Measurements from ENCODE around the gene PRTN3. TPM values are rescaled to one million over a fixed set of nuclear protein-coding genes. Genes with fewer than 3 reads are reported as not detected.

PRTN3 gene
- polyA plus RNA-seq, 10 donors, result 0.89 to 6.4 (median 2.2) TPM

- peak in 1 of 3 donors; percentile 74 for DNase-seq
Observed at GRCh38 chr19:801861-802497, 38.8 kb upstream of the PRTN3 start.

- peak in 1 of 3 donors; percentile 77 for DNase-seq
Observed at GRCh38 chr19:802498-803098, 38.2 kb upstream of the PRTN3 start.

- peak in 1 of 3 donors; percentile 23 for DNase-seq
Observed at GRCh38 chr19:803099-803561, 37.7 kb upstream of the PRTN3 start.

DNA sequence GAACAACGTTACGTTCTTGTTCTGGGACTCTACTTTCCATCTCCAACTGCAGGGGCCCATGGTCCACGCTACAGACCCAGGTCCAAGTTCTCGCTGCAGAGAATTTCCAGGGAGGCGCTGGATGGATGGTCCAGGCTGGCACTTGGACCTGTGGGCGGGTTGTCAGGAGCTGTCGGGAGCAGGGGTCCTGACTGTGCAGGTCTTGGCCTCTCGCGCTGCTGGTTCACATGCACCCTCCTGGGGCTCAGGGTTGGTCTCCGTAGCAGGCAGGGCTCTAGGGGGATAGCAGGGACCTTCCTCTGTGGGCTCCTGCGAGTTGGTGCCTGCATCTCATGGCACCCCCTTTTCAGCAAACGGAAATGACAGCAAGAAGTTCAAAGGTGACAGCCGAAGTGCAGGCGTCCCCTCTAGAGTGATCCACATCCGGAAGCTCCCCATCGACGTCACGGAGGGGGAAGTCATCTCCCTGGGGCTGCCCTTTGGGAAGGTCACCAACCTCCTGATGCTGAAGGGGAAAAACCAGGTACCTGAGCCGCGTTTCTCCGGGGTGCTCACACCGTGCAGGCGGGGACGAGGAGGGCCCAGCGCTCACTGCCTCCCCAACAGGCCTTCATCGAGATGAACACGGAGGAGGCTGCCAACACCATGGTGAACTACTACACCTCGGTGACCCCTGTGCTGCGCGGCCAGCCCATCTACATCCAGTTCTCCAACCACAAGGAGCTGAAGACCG lies 36.9 kb upstream of the PRTN3 start:
- DNase-seq, result peak in 1 of 3 donors; percentile 5

GRCh38 chr19:804419-805165 lies 36.2 kb upstream of the PRTN3 start:
- DNase-seq, result peak in 1 of 3 donors; percentile 2

GRCh38 chr19:805166-805551 lies 35.6 kb upstream of the PRTN3 start:
- DNase-seq, result no peak

- DNase-seq, result no peak
Observed at GRCh38 chr19:805600-806550, 34.9 kb upstream of the PRTN3 start.

GRCh38 chr19:806815-807421 lies 33.9 kb upstream of the PRTN3 start:
- DNase-seq, result no peak

- no peak for DNase-seq
Observed at GRCh38 chr19:807627-808422, 33.0 kb upstream of the PRTN3 start.

- no peak for DNase-seq
Observed at GRCh38 chr19:808423-808775, 32.4 kb upstream of the PRTN3 start.

DNA sequence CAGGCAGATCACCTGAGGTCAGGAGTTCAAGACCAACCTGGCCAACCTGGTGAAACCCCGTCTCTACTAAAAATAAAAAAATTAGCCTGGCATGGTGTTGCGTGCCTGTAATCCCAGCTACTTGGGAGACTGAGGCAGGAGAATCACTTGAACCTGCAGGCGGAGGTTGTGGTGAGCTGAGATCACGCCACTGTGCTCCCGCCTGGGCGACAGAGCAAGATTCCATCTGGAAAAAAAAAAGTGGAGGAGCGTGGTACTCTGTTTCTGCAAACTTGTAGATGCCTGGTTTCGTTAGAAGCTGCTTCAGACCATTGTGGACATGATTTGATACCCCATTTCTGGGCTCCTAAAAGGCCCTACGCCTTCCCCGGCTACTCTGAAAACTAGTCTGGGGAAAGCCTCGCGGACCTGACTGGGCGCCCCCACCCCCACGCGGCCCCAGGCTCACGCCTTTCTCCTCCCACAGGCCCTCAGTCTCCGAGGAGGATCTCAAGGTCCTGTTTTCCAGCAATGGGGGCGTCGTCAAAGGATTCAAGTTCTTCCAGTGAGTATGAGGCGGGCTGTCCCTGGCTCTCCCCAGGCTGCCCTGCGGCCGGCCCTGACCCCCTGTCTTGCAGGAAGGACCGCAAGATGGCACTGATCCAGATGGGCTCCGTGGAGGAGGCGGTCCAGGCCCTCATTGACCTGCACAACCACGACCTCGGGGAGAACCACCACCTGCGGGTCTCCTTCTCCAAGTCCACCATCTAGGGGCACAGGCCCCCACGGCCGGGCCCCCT lies 30.5 kb upstream of the PRTN3 start:
- no peak for DNase-seq

- no peak for DNase-seq
Observed at GRCh38 chr19:810883-811489, 29.8 kb upstream of the PRTN3 start.

DNA sequence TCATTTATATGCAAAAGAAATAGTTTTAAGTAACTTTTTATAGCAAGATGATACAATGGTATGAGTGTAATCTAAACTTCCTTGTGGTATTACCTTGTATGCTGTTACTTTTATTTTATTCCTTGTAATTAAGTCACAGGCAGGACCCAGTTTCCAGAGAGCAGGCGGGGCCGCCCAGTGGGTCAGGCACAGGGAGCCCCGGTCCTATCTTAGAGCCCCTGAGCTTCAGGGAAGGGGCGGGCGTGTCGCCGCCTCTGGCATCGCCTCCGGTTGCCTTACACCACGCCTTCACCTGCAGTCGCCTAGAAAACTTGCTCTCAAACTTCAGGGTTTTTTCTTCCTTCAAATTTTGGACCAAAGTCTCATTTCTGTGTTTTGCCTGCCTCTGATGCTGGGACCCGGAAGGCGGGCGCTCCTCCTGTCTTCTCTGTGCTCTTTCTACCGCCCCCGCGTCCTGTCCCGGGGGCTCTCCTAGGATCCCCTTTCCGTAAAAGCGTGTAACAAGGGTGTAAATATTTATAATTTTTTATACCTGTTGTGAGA lies 29.2 kb upstream of the PRTN3 start:
- no peak for DNase-seq

DNA sequence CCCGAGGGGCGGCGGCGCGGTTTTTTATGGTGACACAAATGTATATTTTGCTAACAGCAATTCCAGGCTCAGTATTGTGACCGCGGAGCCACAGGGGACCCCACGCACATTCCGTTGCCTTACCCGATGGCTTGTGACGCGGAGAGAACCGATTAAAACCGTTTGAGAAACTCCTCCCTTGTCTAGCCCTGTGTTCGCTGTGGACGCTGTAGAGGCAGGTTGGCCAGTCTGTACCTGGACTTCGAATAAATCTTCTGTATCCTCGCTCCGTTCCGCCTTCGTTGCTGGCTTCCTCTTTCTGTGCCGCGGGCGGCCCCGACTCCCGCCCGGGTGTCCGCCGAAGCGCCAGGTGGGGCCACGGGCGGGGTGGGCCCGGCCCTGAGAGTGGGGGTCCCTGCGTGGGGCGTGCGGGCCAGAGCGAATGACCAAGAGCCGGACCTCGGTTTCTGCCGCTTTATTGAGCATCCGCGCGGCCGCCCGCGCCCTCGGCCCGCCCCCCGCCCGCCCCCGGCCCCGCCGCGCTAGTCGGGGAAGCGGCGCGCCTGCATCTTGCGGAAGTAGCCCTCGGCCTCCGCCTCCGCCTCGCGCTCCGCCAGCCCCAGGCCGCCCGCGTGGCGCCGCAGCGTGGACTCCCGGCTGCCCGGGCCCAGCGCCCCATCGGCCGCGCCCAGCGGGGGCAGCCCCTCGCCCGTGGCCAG lies 28.6 kb upstream of the PRTN3 start:
- no peak for DNase-seq

- DNase-seq, result no peak
Observed at GRCh38 chr19:812747-813218, 28.0 kb upstream of the PRTN3 start.

DNA sequence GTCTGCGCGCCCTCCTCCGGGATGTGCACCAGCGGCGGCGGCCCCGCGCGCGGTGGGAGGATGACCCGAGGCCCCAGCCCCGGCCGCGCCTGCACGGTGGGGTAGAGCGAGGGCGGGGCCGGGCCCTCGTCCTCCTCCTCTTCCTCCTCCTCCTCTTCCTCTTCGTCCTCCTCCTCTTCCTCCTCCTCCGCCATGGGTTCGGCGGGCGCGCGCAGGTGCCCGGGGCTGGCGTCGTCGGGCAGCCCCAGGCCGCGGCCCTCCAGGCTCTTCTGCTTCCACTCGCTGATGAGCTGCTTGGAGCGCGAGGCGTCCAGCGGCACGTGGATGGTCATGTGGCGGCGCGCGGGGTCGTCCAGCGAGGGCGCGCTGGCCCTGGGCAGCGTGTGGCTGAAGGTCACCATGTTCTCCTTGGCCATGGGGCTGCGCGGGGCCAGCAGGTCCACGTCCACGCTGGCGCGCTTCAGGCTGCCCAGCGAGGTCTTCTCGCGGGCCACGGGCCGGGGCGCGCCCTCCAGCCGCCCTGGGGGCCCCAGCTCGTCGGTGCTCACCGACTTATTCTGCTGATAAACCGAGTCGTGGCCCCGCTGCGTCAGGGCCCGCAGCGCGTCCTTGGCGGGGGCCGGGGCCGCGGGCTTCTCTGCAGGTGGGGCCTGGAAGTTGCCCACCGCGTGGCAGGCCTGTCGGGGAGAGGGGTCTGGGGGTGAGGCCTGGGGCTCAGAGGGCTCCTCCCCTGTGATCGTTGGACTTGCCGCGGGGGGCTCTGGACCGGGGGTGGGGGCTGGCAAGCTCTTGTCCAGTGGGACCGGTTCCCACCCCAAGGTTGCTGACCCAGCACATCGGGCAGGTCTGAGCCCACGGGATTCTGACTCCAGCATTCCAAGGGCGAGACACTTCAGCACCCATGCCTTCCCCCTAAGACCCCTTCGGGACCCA lies 27.3 kb upstream of the PRTN3 start:
- DNase-seq, result no peak
